GM19438 (cell line): ENCODE results near the gene YPEL4.
"Not testable (repeated sequence)": the region's sequence is repeated elsewhere in the genome, so short reads cannot be mapped to it uniquely, and the experiment has no call there.

Experiments
- ATAC-seq: cut with Tn5 transposase; IDR thresholded peaks from one replicate; pipeline ENCODE4 v1.9.1; 2021; ENCODE audit warnings: low read depth; ENCODE audit not compliant: unreplicated experiment

YPEL4 gene

GRCh38 chr11:57649826-57650738 is at the start of gene YPEL4:
Gene YPEL4, minus strand, starts transcription at chr11:57649912. Its CDS starts 2,805 bp downstream, at chr11:57647107.
- no peak for ATAC-seq

GRCh38 chr11:57698843-57699365 is 49.2 kb upstream of the YPEL4 start:
- no peak for ATAC-seq

GRCh38 chr11:57690474-57690873 is 40.8 kb upstream of the YPEL4 start:
- not testable (repeated sequence) for ATAC-seq

GRCh38 chr11:57681168-57681567 is 31.5 kb upstream of the YPEL4 start:
- ATAC-seq: no peak

- ATAC-seq: peak; percentile 21
Measured at GRCh38 chr11:57680552-57680874, 30.8 kb upstream of the YPEL4 start.

- ATAC-seq: no peak
Measured at GRCh38 chr11:57679396-57679795, 29.7 kb upstream of the YPEL4 start.

- ATAC-seq: no peak
Measured at GRCh38 chr11:57675176-57675941, 25.6 kb upstream of the YPEL4 start.

GRCh38 chr11:57674251-57674650 is 24.5 kb upstream of the YPEL4 start:
- no peak for ATAC-seq

GRCh38 chr11:57668434-57668782 is 18.7 kb upstream of the YPEL4 start:
- peak; percentile 5 for ATAC-seq

- ATAC-seq: peak; percentile 81
Measured at GRCh38 chr11:57667736-57668433, 18.2 kb upstream of the YPEL4 start, which contains the start of gene ZDHHC5. Gene ZDHHC5, plus strand, starts transcription at chr11:57668114. Its CDS starts 4,977 bp downstream, at chr11:57673091.

- peak; percentile 67 for ATAC-seq
Measured at GRCh38 chr11:57667117-57667735, 17.5 kb upstream of the YPEL4 start.

GRCh38 chr11:57663975-57664374 is 14.3 kb upstream of the YPEL4 start:
- no peak for ATAC-seq

- no peak for ATAC-seq
Measured at GRCh38 chr11:57662893-57663292, 13.2 kb upstream of the YPEL4 start.

GRCh38 chr11:57659669-57660068 is 10.0 kb upstream of the YPEL4 start:
- no peak for ATAC-seq

GRCh38 chr11:57658023-57658361 is 8.3 kb upstream of the YPEL4 start:
- no peak for ATAC-seq

GRCh38 chr11:57657194-57658022 is 7.7 kb upstream of the YPEL4 start, which contains the start of gene CLP1:
Gene CLP1, plus strand, starts transcription at chr11:57657762. Its CDS starts 1,715 bp downstream, at chr11:57659477.
- ATAC-seq: peak; percentile 99

- no peak for ATAC-seq
Measured at GRCh38 chr11:57656885-57657193, 7.1 kb upstream of the YPEL4 start.

GRCh38 chr11:57653163-57653562 is 3.5 kb upstream of the YPEL4 start:
- ATAC-seq: no peak

GRCh38 chr11:57652662-57653061 is 3.0 kb upstream of the YPEL4 start:
- no peak for ATAC-seq

- not testable (repeated sequence) for ATAC-seq
Measured at GRCh38 chr11:57652230-57652629, 2.5 kb upstream of the YPEL4 start.
